Endometrial microvascular endothelial cells (primary cell): ENCODE results near the gene FSCN2. TPM values are rescaled to one million over a fixed set of nuclear protein-coding genes. Genes with fewer than 3 reads are reported as not detected.

Experiments used
- in situ Hi-C: cut with HindIII; loops from 2 replicates; pipeline ENCODE4 v1.10.0; 2017; ENCODE audit warnings: low sequenced_read_pairs, low pct_unique_long_range_greater_than_20kb; ENCODE audit errors: inconsistent ontology term
- total RNA-seq: library from RNA; depleted of rRNA; stranded (reverse); fragments of >200 nt; gene quantifications from one replicate; pipeline ENCODE4 v1.2.3, GENCODE V29; 2015; ENCODE audit errors: inconsistent ontology term

Gene FSCN2
- total RNA-seq, 1 donor from 2014 or later = not detected

DNA sequence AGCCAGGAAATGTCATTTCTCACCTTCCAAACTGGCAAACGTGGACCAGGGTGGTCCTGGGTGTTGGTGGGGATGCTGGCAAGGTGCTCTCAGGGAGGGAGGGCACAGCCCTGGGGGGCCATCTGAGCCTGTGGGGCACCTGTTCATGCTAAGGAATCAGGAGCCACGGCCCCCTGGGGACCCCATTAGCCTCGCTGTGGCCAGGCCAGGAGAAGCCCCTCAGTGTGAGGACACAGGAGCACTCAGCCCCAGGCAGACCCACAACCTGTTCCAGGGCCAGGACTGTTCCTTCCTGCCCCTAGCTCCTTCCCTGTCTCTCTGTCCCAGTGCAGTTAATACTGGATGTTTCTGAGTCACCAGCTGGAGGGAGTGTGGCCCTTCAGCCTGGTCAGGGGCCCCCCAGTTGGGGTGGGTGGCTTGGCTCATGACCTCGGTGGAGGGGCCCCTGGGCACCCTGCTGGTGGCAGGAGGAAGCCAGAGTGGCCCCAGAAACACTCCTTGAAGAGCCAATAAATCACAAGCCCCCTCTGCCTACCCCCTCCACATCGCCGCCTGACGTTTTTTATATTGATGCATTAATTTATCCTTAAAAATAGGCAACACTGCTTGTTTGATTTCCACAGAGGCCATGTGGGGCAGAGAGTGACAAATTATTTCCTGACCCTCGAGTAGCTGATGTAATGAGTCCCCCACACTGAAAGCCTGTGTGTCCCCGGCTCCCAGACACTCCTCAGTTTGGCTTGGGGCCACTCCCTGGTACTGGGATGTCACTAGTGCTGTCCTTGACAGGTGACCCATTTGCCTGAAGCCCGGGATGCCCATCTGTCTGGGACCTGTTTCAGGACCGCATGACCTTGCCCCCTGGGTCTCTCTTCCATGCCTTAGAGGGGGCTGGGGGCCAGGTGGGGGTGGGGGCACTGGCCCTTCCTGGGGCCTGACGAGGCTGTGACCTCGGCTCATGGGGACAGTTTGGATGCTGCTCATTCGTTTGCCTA lies 37.9 kb upstream of the FSCN2 start:
- in situ Hi-C loops = no loop called here

DNA sequence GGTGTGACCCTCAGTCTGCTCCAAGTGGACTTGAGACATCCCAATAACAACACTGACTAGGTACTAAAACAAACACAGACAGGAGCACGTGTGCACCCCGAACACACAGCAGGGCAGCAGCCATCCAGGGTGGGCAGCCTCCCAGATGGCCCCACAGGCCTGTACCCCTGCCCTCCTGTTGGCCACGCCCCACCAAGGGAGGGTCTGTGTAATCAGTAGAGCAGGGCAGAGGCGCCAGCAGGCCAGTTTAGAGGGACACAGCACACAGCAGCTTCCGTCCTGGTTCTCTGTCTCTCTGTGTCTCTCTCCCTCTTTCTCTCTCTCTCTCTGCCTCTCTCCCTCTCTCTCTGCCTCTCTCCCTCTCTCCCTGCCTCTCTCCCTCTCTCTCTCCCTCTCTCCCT lies 37.0 kb upstream of the FSCN2 start:
- in situ Hi-C loops = no loop called here

DNA sequence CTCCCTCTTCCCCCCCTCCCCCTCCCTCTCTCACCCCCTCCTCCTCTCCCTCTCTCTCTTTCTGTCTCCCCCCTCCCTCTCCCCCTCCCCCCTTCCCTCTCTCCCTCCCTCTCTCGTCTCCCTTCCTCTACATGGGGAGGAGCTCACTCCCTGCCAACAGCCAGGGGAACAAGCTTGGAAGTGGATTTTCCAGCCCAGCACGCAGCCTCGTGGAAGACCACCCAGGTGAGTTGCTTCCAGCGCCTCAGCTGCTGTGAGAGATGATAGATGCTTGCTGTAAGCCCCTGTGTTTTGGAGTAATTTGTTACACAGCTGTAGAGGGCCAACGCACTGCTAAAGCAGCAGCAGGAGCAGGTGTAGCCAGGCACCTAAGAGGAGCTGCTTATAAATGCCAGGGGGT lies 36.4 kb upstream of the FSCN2 start:
- in situ Hi-C loops = no loop called here

DNA sequence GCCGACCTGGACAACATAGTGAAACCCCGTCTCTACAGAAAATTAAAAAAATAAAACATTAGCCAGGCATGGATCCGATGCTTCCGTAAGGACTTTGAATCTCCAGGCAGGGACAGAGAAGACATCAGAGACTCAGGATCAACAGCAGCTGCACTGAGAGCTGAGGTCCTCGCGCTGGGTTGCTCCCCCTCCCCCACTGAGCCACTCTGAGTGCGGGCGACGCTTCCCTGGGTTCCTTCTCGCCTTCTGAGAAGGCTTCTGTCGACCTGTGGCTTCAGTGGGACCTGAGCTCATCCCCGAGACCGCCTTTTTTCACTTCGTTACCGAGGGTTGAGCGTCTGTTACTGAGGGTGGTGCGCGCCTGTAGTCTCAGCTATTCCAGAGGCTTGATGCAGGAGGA lies 36.0 kb upstream of the FSCN2 start:
- in situ Hi-C loops = no loop called here

DNA sequence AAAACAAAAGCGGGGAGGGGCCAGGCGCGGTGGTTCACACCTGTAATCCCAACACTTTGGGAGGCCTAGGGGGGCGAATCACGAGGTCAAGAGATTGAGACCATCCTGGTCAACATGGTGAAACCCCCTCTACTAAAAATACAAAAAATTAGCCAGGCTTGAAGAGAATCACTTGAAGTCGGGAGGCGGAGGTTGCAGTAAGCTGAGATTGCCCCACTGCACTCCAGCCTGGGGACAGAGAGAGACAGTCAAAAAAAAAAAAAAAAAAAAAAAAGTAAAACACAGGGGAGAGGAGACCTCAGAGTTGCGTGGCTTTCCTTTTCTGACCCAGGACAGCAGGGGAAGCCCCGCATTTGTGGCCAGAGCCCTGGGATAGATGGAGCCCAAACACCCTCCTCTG lies 35.5 kb upstream of the FSCN2 start:
- in situ Hi-C loops = no loop called here

DNA sequence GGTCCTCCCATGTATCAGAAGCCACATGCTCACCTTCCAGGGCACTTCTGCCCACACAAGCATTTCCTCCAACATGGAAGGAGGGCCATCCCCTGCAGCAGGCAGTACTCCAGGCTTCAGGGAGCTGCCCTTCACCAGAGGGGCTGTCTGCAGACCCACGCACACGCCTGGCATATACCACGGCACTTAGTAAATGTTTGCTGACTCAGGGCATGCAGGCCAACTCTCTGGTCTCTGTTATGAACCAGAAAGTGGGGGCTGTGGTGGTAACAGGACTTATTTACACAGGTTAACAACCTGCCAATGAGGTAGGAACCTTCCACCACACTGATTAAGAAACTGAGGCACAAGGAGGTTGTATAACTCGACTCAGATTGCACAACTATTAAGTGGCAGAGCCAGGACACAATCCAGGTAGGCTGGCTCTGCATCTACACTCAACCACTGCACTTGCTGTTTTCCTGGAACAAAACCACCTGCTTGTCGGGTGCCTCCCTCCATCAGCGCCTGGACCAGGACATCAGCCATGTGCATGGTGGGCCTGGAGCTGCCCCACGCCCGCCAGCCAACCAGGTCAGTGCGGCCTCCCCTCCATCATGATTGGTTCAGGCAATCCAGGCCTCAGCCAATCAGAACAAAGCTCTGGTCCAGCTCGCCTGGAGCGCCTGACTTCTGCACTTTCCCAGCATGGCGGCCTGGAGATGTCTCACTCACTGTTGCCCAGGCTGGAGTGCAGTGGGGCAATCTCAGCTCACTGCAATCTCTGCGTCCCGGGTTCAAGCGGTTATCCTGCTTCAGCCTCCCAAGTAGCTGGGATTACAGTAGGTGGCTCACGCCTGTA lies 34.8 kb upstream of the FSCN2 start:
- in situ Hi-C loops = no loop called here

DNA sequence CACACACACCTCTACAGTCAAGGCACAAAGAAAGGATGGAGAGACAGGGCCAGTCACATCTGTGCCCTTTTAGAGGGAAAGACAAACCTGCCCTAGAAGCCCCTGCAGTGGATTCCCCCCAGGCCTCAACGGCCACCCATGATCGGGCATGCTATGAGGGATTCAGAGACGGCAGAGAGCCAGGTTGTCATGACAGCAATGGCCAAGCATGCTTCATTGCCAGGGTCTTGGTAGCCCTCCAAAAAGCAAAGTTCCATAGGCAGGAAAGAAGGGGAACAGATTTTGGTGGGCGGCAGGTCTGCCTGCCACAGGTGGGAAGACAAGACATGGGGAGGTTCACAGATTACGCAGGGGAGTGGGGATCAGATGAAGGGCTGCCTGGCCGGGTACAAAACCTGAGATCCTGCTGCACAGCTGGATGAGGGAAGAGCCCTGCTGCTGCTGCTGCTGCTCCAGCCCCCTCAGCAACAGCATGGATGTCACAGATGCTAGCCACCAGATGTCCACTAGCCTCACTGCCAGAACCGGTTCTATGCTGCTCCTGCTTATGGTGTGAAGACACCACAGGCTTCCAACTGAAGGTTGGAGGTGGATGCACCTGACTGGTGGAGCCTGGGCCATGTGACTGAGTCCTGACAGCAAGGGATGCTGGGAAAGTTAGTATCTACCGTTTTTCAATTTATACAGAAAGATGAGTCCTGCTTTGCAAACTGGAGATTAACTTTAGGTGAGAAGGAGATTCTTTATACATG lies 33.4 kb upstream of the FSCN2 start:
- in situ Hi-C loops = no loop called here

DNA sequence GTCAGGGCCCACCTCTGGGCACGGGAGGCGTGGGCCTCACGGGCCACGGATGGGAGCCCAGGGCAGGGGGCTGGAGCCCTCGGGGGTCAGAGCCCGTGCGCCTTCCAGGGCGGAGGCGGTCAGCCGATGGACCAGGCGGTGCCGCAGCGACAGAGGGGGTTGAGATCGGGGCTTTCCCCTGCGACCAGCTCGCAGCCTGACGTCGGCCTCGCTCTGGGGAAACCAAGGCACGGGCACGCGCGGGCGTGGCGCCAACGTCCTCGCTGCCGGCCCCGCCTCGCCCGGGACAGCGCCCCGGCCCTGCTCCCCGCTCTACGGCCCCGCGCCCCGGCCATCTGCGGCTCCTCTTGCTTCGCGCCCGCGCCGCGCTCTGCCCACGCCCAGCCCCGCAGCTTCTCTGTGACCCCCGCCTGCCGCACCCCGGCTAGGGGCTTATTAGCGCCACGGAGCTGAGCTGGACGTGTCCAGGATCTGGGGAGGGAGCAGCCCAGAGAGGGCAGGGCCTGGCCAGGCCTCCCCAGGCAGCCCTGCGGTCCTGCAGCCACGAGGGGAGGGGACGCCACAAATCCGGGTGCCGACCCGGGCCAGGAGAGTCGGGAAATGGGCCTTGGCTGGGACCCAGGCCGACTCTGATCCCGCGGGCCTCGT lies 29.1 kb upstream of the FSCN2 start:
- in situ Hi-C loops = no loop called here

DNA sequence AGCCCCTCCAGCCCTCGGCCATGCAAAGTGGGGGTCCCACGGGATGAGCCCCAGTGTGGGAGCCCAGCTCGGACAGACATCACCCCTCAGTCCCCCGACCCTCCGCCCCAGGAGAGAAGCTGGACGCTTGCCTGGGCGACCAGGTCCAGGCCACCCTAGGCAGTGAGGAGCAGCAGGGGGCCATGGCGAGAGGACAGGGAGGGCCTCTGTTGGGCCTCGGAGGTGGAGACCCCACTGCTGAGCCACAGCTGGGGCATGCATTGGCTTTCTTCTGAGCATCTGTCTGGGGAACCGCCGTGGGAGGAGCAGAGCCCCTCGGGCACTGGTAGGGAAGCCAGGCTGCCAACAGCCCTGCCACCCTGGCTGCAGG lies 28.6 kb upstream of the FSCN2 start:
- in situ Hi-C loops = no loop called here

DNA sequence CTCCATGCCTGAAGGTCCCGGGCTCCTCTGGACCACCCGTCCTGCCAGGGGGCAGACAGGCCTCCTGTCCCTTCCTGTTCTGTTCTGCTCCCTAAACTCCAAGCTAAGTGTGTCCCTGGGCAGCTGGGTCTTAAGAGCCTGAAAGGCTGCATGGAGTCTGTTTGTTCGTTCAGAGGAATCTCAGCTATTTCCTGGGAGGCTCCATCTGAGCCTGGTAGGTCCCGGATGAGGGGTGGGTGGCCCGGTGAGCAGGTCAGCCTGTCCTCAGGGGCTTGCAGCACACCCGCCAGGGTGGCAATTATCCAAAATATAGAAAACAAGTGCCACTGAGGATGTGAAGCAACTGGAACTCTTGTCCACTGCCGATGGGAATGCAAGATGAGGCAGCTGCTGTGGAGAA lies 28.1 kb upstream of the FSCN2 start:
- in situ Hi-C loops = no loop called here

DNA sequence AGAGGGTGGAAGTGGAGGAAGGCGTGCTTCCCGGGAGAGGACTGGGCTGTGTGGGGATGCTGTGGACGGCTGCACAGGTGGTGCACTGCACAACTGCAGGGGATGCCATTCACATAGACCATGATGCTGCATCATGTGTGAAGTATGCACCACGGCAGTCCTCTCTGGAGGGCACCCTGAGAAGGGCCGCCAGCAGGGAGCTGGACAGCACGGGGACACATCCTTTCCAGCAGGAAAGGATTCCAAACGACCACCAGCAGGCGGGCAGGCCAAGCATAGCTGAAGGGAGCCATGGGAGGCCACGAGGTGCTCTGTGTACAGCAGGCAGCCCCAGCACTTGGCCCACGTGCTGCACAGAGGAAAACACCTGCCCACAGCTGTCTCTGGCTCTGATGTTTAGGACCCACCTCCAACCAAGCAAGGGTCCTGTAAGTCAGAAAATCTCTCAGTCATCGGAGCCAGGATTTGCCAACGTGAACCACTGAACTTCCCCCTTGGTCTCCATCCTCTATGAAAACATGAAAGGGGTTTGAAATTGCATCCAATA lies 25.6 kb upstream of the FSCN2 start:
- in situ Hi-C loops = no loop called here

DNA sequence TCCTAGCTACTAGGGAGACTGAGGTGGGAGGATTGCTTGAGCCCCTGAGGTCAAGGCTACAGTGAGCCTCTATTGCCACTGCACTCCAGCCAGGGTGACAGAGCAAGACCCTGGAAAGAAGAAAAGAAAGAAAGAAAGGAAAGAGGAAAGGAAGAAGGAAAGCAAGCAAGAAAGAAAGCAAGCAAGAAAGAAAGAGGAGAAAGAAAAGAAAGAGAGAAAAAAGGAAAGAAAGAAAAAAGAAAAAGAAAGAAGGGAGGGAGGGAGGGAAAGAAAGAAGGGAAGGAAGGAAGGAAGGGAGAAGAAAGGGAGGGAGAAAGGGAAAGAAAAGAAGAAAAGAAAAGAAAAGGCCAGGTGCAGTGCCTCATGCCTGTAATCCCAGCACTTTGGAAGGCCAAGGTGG lies 24.6 kb upstream of the FSCN2 start:
- in situ Hi-C loops = no loop called here

DNA sequence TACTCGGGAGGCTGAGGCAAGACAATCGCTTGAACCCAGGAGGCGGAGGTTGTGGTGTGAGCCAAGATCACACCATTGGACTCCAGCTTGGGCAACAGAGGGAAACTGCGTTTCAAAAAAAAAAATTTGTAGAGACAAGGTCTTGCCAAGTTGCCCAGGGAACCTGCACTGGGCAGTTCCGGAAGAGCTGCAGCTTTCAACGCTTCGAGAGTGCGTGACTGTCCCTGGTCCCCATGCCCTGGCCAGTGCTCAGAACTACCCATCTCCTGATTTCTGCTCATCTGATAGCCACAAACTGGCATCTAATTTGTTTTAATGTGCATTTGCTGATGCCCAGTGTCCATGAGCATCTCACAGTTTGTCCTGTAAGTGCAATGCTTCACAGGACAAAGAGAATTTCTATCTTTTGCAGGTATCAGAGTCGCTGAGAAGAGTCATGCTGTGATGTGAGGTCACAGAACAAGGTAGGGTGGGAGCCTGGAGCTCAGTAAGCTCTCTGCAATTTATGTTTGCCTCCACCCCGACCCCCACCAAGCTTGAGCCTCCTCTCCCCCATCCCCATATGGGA lies 19.5 kb upstream of the FSCN2 start:
- in situ Hi-C loops = no loop called here

DNA sequence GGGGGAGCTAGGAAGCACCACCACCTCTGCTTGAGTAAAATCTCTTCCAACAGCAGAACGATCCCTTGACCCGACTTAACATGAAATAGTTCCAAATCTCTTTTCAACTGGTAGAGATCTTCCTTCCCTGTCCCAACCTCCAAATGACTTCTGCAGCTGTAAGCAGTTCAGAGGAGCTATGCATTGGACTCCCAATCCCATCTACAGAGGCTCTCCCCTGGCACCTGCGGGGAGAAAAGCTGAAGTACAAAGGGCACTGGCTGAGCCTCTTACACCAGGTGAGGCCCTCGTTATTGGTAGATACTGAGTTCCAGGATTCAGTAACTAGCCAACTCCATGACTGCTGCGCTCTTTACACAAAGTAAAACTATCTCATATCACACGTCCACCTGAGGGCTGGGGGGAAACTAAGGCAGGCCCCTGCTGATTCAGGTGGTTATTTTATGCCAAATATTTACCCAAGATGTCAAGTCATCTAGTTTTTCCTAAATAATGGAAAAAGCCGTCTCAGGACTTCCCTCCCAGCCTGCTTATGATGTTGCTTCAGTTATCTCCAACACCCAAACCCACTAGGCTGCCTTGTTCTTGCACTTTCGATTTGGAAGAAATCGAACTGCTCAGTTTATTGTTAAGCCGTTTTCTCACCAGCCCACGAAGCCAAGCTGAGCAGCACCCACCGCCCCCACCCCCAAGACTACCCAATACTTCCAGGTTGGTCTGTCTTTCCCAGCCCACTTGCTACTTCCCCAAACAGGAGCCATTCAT lies 18.8 kb upstream of the FSCN2 start:
- in situ Hi-C loops = no loop called here

DNA sequence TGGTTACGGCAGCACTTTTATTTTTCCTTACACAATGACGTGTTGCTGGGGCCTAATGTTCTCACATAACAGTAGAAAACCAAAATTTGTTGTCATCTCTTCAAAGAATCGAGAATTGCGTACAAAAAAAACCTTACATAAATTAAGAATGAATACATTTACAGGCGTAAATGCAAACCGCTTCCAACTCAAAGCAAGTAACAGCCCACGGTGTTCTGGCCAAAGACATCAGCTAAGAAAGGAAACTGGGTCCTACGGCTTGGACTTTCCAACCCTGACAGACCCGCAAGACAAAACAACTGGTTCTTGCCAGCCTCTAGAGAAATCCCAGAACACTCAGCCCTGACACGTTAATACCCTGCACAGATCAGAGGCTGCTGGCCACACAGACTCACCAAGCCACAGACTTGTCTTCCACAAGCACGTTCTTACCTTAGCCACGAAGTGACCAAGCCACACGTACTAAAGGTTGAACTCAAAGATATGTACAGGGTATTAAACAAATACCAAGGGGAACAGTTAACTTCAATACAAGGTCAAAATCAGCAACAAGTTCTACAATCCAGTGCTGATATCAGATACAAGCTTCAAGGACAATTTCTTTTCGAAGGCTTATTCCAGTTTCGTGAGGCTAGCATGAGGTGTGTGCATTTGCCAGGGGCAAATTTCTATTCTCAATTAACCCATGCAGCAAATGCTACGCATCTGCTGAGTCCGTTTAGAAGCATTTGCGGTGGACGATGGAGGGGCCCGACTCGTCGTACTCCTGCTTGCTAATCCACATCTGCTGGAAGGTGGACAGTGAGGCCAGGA lies 18.0 kb upstream of the FSCN2 start:
- in situ Hi-C loops = loop anchor here (10.0 kb wide), 2 partner anchors 65 to 115 kb away; partner anchors contain the start of gene BAHCC1

DNA sequence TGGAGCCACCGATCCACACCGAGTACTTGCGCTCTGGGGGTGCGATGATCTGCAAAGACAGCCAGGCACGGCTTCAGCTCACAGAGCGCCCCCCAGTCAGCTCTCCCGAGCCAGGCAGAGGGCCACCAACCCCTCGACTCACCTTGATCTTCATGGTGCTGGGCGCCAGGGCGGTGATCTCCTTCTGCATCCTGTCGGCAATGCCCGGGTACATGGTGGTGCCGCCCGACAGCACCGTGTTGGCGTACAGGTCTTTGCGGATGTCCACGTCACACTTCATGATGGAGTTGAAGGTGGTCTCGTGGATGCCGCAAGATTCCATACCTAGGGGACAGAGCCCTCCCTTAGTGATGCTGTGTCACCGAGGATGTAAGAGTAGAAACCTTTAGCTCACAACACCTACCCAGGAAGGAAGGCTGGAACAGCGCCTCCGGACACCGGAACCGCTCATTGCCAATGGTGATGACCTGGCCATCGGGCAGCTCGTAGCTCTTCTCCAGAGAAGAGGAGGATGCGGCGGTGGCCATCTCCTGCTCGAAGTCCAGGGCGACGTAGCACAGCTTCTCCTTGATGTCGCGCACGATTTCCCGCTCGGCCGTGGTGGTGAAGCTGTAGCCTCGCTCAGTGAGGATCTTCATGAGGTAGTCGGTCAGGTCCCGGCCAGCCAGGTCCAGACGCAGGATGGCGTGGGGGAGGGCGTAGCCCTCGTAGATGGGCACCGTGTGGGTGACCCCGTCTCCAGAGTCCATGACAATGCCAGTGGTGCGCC lies 17.2 kb upstream of the FSCN2 start:
- in situ Hi-C loops = loop anchor here (10.0 kb wide), 2 partner anchors 64 to 116 kb away; partner anchors contain the start of gene BAHCC1
